Measurements from ENCODE around the gene DMD.

The DMD gene

GRCh38 chrX:31233941-31234496 lies 1977.3 kb downstream of the DMD start:
- TF ChIP-seq SIN3A (IDR thresholded peaks at IDR 0.05; ENCODE audit: borderline replicate concordance, insufficient read depth, low read length) (no peak), REST (IDR thresholded peaks at IDR 0.05; ENCODE audit: insufficient read depth in 1 of 2, low read depth in 2 of 2, low read length in 2 of 2) (no peak), FOXP2 (optimal IDR thresholded peaks at IDR 0.05; ENCODE audit: borderline replicate concordance, extremely low read depth, extremely low read length, insufficient read depth) (no peak), POLR2AphosphoS5 (IDR thresholded peaks at IDR 0.05; ENCODE audit: low read depth, low read length) (no peak), TAF1 (IDR thresholded peaks at IDR 0.05; ENCODE audit: borderline replicate concordance, insufficient read depth, low read length) (no peak)

- TF ChIP-seq FOXP2 (optimal IDR thresholded peaks at IDR 0.05; ENCODE audit: borderline replicate concordance, extremely low read depth, extremely low read length, insufficient read depth) (no peak), REST (IDR thresholded peaks at IDR 0.05; ENCODE audit: insufficient read depth in 1 of 2, low read depth in 2 of 2, low read length in 2 of 2) (no peak), SIN3A (IDR thresholded peaks at IDR 0.05; ENCODE audit: borderline replicate concordance, insufficient read depth, low read length) (no peak), TAF1 (IDR thresholded peaks at IDR 0.05; ENCODE audit: borderline replicate concordance, insufficient read depth, low read length) (no peak), POLR2AphosphoS5 (IDR thresholded peaks at IDR 0.05; ENCODE audit: low read depth, low read length) (no peak)
Measured at GRCh38 chrX:31232506-31232905, 1978.8 kb downstream of the DMD start.

DNA sequence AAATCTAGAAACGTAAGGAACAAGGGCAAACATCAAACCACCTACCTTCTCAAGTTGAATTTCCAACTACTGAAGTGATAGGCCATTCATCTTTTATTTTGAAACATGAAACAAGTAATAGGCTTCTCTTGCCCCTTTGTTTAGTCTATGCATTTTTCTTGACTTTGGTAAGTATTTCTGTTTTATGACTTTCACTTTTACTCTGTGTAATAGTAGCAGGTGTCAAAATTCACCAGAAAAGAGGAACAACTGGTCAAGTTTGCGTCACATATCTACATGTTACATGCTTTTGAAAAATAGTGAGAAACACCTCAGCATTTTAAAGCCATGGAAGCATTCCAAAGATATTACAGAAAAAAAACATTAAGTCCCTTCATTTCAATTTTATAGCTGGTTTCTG lies 1982.4 kb downstream of the DMD start:
- no peak for TF ChIP-seq REST (IDR thresholded peaks at IDR 0.05; ENCODE audit: insufficient read depth in 1 of 2, low read depth in 2 of 2, low read length in 2 of 2)
- no peak for TF ChIP-seq TAF1 (IDR thresholded peaks at IDR 0.05; ENCODE audit: borderline replicate concordance, insufficient read depth, low read length)
- TF ChIP-seq FOXP2 (optimal IDR thresholded peaks at IDR 0.05; ENCODE audit: borderline replicate concordance, extremely low read depth, extremely low read length, insufficient read depth): no peak
- no peak for TF ChIP-seq POLR2AphosphoS5 (IDR thresholded peaks at IDR 0.05; ENCODE audit: low read depth, low read length)
- no peak for TF ChIP-seq SIN3A (IDR thresholded peaks at IDR 0.05; ENCODE audit: borderline replicate concordance, insufficient read depth, low read length)

- TF ChIP-seq REST (IDR thresholded peaks at IDR 0.05; ENCODE audit: insufficient read depth in 1 of 2, low read depth in 2 of 2, low read length in 2 of 2) (no peak), FOXP2 (optimal IDR thresholded peaks at IDR 0.05; ENCODE audit: borderline replicate concordance, extremely low read depth, extremely low read length, insufficient read depth) (no peak), POLR2AphosphoS5 (IDR thresholded peaks at IDR 0.05; ENCODE audit: low read depth, low read length) (no peak), SIN3A (IDR thresholded peaks at IDR 0.05; ENCODE audit: borderline replicate concordance, insufficient read depth, low read length) (no peak), TAF1 (IDR thresholded peaks at IDR 0.05; ENCODE audit: borderline replicate concordance, insufficient read depth, low read length) (no peak)
Measured at GRCh38 chrX:31228415-31228832, 1982.9 kb downstream of the DMD start.
